Dendritic cell treated with granulocyte-macrophage colony-stimulating factor and Interleukin-4, amounts not matched to agents 40 ng/mL and 50 ng/mL, for 4 days (primary cell): ENCODE data around the gene NELL1.

Experiments
- H3K27ac Mint-ChIP-seq: one replicate; pipeline ENCODE4 v1.8.0; 2022; ENCODE audit warnings: mild to moderate bottlenecking, mixed read lengths
- H3K27me3 Mint-ChIP-seq: one replicate; pipeline ENCODE4 v1.8.0; 2022; ENCODE audit warnings: mild to moderate bottlenecking, mixed read lengths
- H3K36me3 Mint-ChIP-seq: one replicate; pipeline ENCODE4 v1.8.0; 2022; ENCODE audit warnings: low read depth, mixed read lengths
- H3K4me1 Mint-ChIP-seq: one replicate; pipeline ENCODE4 v1.8.0; 2022; ENCODE audit warnings: low read depth, mixed read lengths
- H3K4me3 Mint-ChIP-seq: one replicate; pipeline ENCODE4 v1.8.0; 2022; ENCODE audit warnings: mild to moderate bottlenecking, moderate library complexity, mixed read lengths
- H3K9me3 Mint-ChIP-seq: one replicate; pipeline ENCODE4 v1.8.0; 2022; ENCODE audit warnings: mixed read lengths
- intact Hi-C: fragments of 100-400 bp; cut with micrococcal nuclease; formaldehyde crosslinking; loops from one replicate; pipeline ENCODE4 v1.15.0; 2022

NELL1 gene

GRCh38 chr11:21514316-21514715 is 844.9 kb downstream of the NELL1 start:
- Mint-ChIP-seq H3K27me3 (no peaks in the 10 kb centered on the region), H3K9me3 (no peaks in the 10 kb centered on the region), H3K4me1 (no peaks in the 10 kb centered on the region), H3K27ac (no peak overlapping the region), H3K4me3 (no peak overlapping the region), H3K36me3 (no peaks in the 10 kb centered on the region)
- intact Hi-C loops = loop anchor here (5.0 kb wide), 1 partner anchor 372 kb away; no protein-coding TSS in a partner anchor

- H3K4me3 Mint-ChIP-seq = no peak overlapping the region
- no peaks in the 10 kb centered on the region for H3K27me3 Mint-ChIP-seq
- no peaks in the 10 kb centered on the region for H3K36me3 Mint-ChIP-seq
- no peaks in the 10 kb centered on the region for H3K4me1 Mint-ChIP-seq
- no peak overlapping the region for H3K27ac Mint-ChIP-seq
- intact Hi-C loops = no loop called here
- no peaks in the 10 kb centered on the region for H3K9me3 Mint-ChIP-seq
Measured at GRCh38 chr11:21520244-21520643, 850.9 kb downstream of the NELL1 start.

GRCh38 chr11:21529187-21529586 is 859.8 kb downstream of the NELL1 start:
- Mint-ChIP-seq H3K4me1 (no peaks in the 10 kb centered on the region), H3K4me3 (no peak overlapping the region), H3K27me3 (no peaks in the 10 kb centered on the region), H3K9me3 (no peaks in the 10 kb centered on the region), H3K36me3 (no peaks in the 10 kb centered on the region), H3K27ac (no peak overlapping the region)
- intact Hi-C loops = no loop called here

GRCh38 chr11:21534288-21534687 is 864.9 kb downstream of the NELL1 start:
- Mint-ChIP-seq H3K4me1 (no peaks in the 10 kb centered on the region), H3K4me3 (no peak overlapping the region), H3K9me3 (no peaks in the 10 kb centered on the region), H3K27me3 (no peaks in the 10 kb centered on the region), H3K27ac (no peak overlapping the region), H3K36me3 (no peaks in the 10 kb centered on the region)
- intact Hi-C loops = no loop called here

GRCh38 chr11:21537980-21538379 is 868.6 kb downstream of the NELL1 start:
- H3K4me3 Mint-ChIP-seq = no peak overlapping the region
- no peaks in the 10 kb centered on the region for H3K27me3 Mint-ChIP-seq
- no peaks in the 10 kb centered on the region for H3K4me1 Mint-ChIP-seq
- no peak overlapping the region for H3K27ac Mint-ChIP-seq
- H3K9me3 Mint-ChIP-seq = peaks cover 10% of the 10 kb centered on the region
- intact Hi-C loops = no loop called here
- no peaks in the 10 kb centered on the region for H3K36me3 Mint-ChIP-seq

- H3K4me3 Mint-ChIP-seq = no peak overlapping the region
- H3K4me1 Mint-ChIP-seq = no peaks in the 10 kb centered on the region
- peaks cover 10% of the 10 kb centered on the region for H3K9me3 Mint-ChIP-seq
- H3K27me3 Mint-ChIP-seq = peaks cover 1% of the 10 kb centered on the region
- no peak overlapping the region for H3K27ac Mint-ChIP-seq
- H3K36me3 Mint-ChIP-seq = no peaks in the 10 kb centered on the region
- intact Hi-C loops = no loop called here
Measured at GRCh38 chr11:21541187-21541751, 871.9 kb downstream of the NELL1 start.

GRCh38 chr11:21543901-21544300 is 874.5 kb downstream of the NELL1 start:
- H3K27ac Mint-ChIP-seq = no peak overlapping the region
- H3K36me3 Mint-ChIP-seq = no peaks in the 10 kb centered on the region
- no peaks in the 10 kb centered on the region for H3K4me1 Mint-ChIP-seq
- H3K9me3 Mint-ChIP-seq = peaks cover 20% of the 10 kb centered on the region
- intact Hi-C loops = no loop called here
- H3K4me3 Mint-ChIP-seq = no peak overlapping the region
- peaks cover 1% of the 10 kb centered on the region for H3K27me3 Mint-ChIP-seq

GRCh38 chr11:21545699-21546098 is 876.3 kb downstream of the NELL1 start:
- Mint-ChIP-seq H3K27ac (no peak overlapping the region), H3K9me3 (peaks cover 10% of the 10 kb centered on the region), H3K36me3 (no peaks in the 10 kb centered on the region), H3K4me3 (no peak overlapping the region), H3K4me1 (no peaks in the 10 kb centered on the region), H3K27me3 (peaks cover 1% of the 10 kb centered on the region)
- intact Hi-C loops = no loop called here

GRCh38 chr11:21546703-21547102 is 877.3 kb downstream of the NELL1 start:
- Mint-ChIP-seq H3K4me1 (no peaks in the 10 kb centered on the region), H3K27me3 (peaks cover 1% of the 10 kb centered on the region), H3K4me3 (no peak overlapping the region), H3K9me3 (peaks cover 9% of the 10 kb centered on the region), H3K36me3 (no peaks in the 10 kb centered on the region), H3K27ac (no peak overlapping the region)
- intact Hi-C loops = no loop called here

- Mint-ChIP-seq H3K9me3 (no peaks in the 10 kb centered on the region), H3K27ac (no peak overlapping the region), H3K4me3 (no peak overlapping the region), H3K27me3 (no peaks in the 10 kb centered on the region), H3K4me1 (no peaks in the 10 kb centered on the region), H3K36me3 (no peaks in the 10 kb centered on the region)
- intact Hi-C loops = no loop called here
Measured at GRCh38 chr11:21552911-21553310, 883.5 kb downstream of the NELL1 start.

- no peaks in the 10 kb centered on the region for H3K36me3 Mint-ChIP-seq
- no peak overlapping the region for H3K27ac Mint-ChIP-seq
- H3K9me3 Mint-ChIP-seq = no peaks in the 10 kb centered on the region
- no peak overlapping the region for H3K4me3 Mint-ChIP-seq
- no peaks in the 10 kb centered on the region for H3K4me1 Mint-ChIP-seq
- intact Hi-C loops = no loop called here
- no peaks in the 10 kb centered on the region for H3K27me3 Mint-ChIP-seq
Measured at GRCh38 chr11:21553795-21554194, 884.4 kb downstream of the NELL1 start.

- H3K9me3 Mint-ChIP-seq = no peaks in the 10 kb centered on the region
- no peaks in the 10 kb centered on the region for H3K27me3 Mint-ChIP-seq
- no peaks in the 10 kb centered on the region for H3K4me1 Mint-ChIP-seq
- H3K4me3 Mint-ChIP-seq = no peak overlapping the region
- intact Hi-C loops = no loop called here
- H3K36me3 Mint-ChIP-seq = no peaks in the 10 kb centered on the region
- H3K27ac Mint-ChIP-seq = no peak overlapping the region
Measured at GRCh38 chr11:21554284-21554683, 884.9 kb downstream of the NELL1 start.

- intact Hi-C loops = no loop called here
- no peak overlapping the region for H3K27ac Mint-ChIP-seq
- no peaks in the 10 kb centered on the region for H3K9me3 Mint-ChIP-seq
- no peaks in the 10 kb centered on the region for H3K27me3 Mint-ChIP-seq
- no peak overlapping the region for H3K4me3 Mint-ChIP-seq
- no peaks in the 10 kb centered on the region for H3K36me3 Mint-ChIP-seq
- H3K4me1 Mint-ChIP-seq = no peaks in the 10 kb centered on the region
Measured at GRCh38 chr11:21556926-21557325, 887.5 kb downstream of the NELL1 start.

GRCh38 chr11:21560466-21560975 is 891.1 kb downstream of the NELL1 start:
- H3K27me3 Mint-ChIP-seq = no peaks in the 10 kb centered on the region
- H3K4me3 Mint-ChIP-seq = no peak overlapping the region
- H3K36me3 Mint-ChIP-seq = no peaks in the 10 kb centered on the region
- intact Hi-C loops = no loop called here
- no peaks in the 10 kb centered on the region for H3K9me3 Mint-ChIP-seq
- no peak overlapping the region for H3K27ac Mint-ChIP-seq
- peaks cover 22% of the 10 kb centered on the region for H3K4me1 Mint-ChIP-seq

GRCh38 chr11:21561581-21561980 is 892.2 kb downstream of the NELL1 start:
- intact Hi-C loops = no loop called here
- Mint-ChIP-seq H3K36me3 (no peaks in the 10 kb centered on the region), H3K4me3 (no peak overlapping the region), H3K27me3 (no peaks in the 10 kb centered on the region), H3K27ac (no peak overlapping the region), H3K9me3 (no peaks in the 10 kb centered on the region), H3K4me1 (peaks cover 22% of the 10 kb centered on the region)
